Erythroblast (primary cell): Measurements from ENCODE around the gene SERAC1.

Experiments used
- GATA1 ChIP-seq: IDR thresholded peaks from 2 replicates; pipeline ENCODE4 v1.6.1; 2011; ENCODE audit warnings: low read depth, mild to moderate bottlenecking, control low read depth, low read length, moderate library complexity
- POLR2A ChIP-seq: IDR thresholded peaks from 2 replicates; pipeline ENCODE4 v1.6.1; 2011; ENCODE audit warnings: mild to moderate bottlenecking, low read length

GRCh38 chr6:158170656-158171081, 2.6 kb upstream of the SERAC1 start:
- TF ChIP-seq POLR2A (no peak), GATA1 (no peak)
